Activated naive CD4-positive, alpha-beta T cell treated with anti-CD3 and anti-CD28 coated beads, Interleukin-2, amount 50 U/mL, for 72 hours (primary cell): ENCODE results near the gene PIK3CA. TPM values are rescaled to one million over a fixed set of nuclear protein-coding genes. Genes with fewer than 3 reads are reported as not detected.

ENCODE experiments used
- total RNA-seq, 2 donors: library from RNA; stranded (reverse); gene quantifications; one replicate each; pipeline ENCODE4 v1.2.3, GENCODE V29; 2022

PIK3CA gene
- total RNA-seq, 2 donors from 2014 or later: 9.0 to 16.0 TPM

Other genes starting within 250 kb of the PIK3CA start
- 10 to 100 TPM; 11.1 to 83.2 TPM for gene ZMAT3, start 76.5 kb upstream of the PIK3CA start, total RNA-seq
- under 1 TPM; 0.43 to 0.55 TPM for gene KCNMB3, start 102.8 kb downstream of the PIK3CA start, total RNA-seq
- gene ZNF639, start 174.7 kb downstream of the PIK3CA start, total RNA-seq: 10 to 100 TPM; 22.0 to 33.4 TPM
- gene MFN1, start 199.4 kb downstream of the PIK3CA start, total RNA-seq: 10 to 100 TPM; 33.2 to 43.9 TPM